Astrocyte of the hippocampus (primary cell): ENCODE results near the gene NMUR2.
A peak's percentile ranks its signal among the peaks of the same experiment; 100 is the strongest.

Source experiments
- DNase-seq: peaks from one replicate; pipeline ENCODE4 v3.0.0; 2011; ENCODE audit warnings: low read depth, low spot score

The NMUR2 gene

DNA sequence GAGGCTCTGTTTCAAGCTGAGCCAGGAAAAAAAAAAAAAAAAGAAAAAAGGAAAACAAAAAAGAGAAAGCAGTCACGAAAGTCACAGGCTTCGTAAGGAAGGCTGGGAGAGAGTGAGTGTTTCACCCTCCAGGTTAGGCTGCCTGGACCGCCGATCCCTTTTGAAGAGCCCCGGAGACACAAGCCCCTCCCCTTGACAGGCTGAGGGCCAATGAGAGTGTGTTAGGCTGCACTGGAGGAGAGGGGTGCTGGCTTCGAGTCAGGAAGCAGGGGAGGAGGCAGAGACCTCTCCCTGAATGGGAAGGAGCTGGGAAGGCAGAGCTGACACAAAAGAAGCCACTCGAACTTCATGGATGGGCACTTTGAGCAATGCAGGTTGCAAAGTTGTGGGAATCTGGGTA, at the start of gene NMUR2:
TSS of gene NMUR2 (minus strand) at position 135 of the 400 bp plus-strand sequence. CDS start 166 bp downstream, outside the sequence.
- DNase-seq = peak; percentile 0

GRCh38 chr5:152443935-152444334, 38.9 kb upstream of the NMUR2 start:
- DNase-seq = no peak

- DNase-seq = no peak
Observed at GRCh38 chr5:152439791-152440190, 34.7 kb upstream of the NMUR2 start.

- no peak for DNase-seq
Observed at GRCh38 chr5:152437866-152438265, 32.8 kb upstream of the NMUR2 start.

GRCh38 chr5:152427721-152428120, 22.6 kb upstream of the NMUR2 start:
- no peak for DNase-seq

- DNase-seq = no peak
Observed at GRCh38 chr5:152425083-152425482, 20.0 kb upstream of the NMUR2 start.

- no peak for DNase-seq
Observed at GRCh38 chr5:152424501-152424900, 19.4 kb upstream of the NMUR2 start.

- no peak for DNase-seq
Observed at GRCh38 chr5:152422081-152422480, 17.0 kb upstream of the NMUR2 start.

- DNase-seq = no peak
Observed at GRCh38 chr5:152412129-152412528, 7.0 kb upstream of the NMUR2 start.

- no peak for DNase-seq
Observed at GRCh38 chr5:152406082-152406481, 1.0 kb upstream of the NMUR2 start.

DNA sequence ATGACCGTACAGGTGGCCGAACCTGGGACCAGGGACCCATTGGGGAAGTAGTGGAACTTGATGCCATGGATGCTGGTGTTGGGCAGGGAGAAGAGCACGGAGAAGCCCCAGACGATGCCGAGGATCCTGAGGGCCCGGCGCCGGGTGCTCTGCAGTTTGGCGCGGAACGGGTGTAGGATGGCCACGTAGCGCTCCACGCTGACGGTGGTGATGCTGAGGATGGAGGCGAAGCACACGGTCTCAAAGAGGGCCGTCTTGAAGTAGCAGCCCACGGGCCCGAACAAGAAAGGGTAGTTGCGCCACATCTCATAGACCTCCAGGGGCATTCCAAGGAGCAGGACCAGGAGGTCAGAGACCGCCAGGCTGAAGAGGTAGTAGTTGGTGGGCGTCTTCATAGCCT, 585 bp downstream of the NMUR2 start:
- no peak for DNase-seq

DNA sequence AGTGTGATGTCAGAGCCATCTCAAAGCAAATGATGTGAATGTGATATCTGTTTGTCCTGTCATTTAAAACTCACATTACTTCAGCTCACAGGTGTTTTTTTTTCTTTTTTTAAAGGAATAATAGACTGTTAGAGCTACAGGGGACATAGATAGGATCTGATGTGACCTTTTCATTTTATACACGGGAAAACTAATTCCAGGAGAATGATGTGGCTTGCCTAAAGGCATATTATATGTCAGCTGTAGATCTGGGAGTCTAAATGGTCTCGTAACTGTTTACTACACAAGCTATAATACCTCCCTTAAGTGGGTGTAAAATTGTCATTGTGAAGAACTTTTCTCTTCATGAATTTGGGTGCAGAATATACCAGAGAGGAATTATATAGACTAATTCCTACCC, 2.0 kb downstream of the NMUR2 start:
- no peak for DNase-seq

DNA sequence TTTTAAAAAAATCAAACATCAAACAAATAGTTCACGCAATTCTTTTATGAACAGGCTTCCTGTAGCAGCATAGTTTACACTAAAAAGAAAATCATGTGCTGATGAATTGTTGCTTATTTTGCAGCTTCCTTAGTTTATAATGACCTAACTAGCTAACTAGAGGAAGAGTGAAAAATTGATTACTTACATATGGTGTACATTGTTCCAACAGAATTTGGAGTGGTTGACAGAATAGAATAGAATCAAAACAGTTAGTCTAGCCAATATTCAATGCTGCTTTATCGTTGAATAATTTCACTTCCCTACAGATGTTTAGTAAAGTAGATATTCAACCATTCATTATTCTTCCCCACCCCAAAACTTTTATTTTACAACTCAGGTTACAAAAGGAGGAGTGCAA, 4.2 kb downstream of the NMUR2 start:
- no peak for DNase-seq

DNA sequence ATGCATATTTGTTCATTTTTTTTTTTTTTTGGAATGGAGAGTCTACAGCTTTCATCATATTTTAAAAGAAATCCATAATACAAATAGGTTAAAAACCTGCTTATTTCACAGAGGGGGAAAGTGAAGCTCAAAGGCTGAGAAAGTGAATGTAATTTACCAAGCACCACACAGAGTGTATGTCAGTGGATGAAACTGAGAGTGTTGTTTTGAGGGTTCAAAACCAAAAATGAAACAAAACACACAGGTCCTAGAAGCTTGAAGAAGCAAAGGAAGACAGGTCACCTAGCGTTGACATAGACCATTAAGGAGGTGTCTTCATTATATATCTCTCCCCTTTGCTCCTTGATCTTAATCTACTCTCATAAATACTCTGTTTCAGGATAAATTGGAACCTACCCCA, 7.5 kb downstream of the NMUR2 start:
- no peak for DNase-seq

GRCh38 chr5:152393441-152393840, 11.6 kb downstream of the NMUR2 start:
- no peak for DNase-seq

- no peak for DNase-seq
Observed at GRCh38 chr5:152389208-152389849, 15.8 kb downstream of the NMUR2 start.

- DNase-seq = no peak
Observed at GRCh38 chr5:152388610-152389009, 16.5 kb downstream of the NMUR2 start.

GRCh38 chr5:152380415-152381123, 24.5 kb downstream of the NMUR2 start:
- DNase-seq = no peak

DNA sequence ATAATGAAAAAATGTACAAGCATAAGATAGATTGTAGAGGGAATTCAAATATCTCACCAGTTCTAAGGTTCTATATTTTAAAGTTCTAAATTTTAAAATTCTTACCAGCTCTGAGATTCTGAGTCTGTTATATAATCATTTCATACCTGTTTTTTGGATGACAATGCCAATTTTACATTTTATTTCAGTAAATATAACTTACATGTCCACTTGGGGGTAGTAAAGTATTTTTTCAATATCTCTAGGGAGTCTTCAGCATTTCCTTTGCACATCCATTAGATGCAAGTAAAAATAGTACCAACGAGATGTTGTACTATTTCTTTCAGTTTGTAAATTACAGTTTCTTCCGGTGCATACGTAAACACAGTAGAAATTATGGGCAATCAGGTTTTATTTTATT, 25.7 kb downstream of the NMUR2 start:
- no peak for DNase-seq

GRCh38 chr5:152378730-152379129, 26.3 kb downstream of the NMUR2 start:
- peak; percentile 5 for DNase-seq

- DNase-seq = no peak
Observed at GRCh38 chr5:152376886-152377285, 28.2 kb downstream of the NMUR2 start.

GRCh38 chr5:152374711-152375275, 30.3 kb downstream of the NMUR2 start:
- no peak for DNase-seq

DNA sequence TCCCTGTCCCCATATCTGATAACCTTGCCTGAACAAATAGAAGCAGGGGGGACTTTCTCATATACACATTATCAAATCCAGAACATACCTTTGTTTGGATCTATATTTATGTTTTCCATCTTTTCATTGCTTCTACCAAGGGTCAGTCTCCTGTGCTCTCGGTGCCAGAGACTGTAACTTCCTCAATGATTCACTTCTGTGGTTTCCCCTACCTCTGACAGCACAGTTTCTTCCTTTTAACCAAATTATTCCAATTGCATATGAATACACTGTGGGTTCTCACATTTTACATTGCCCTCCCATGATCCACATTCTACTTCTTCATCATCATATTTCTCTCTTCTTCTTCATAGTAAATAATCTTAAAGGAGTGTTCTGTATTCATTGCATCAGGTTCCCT, 32.2 kb downstream of the NMUR2 start:
- no peak for DNase-seq
